SKM-1 treated with dmso at 0.1 percent for 144 hours (cell line): ENCODE measurements around the gene CNP.

Experiments used
- DNase-seq: peaks from one replicate; lab custom pipeline; 2025; ENCODE audit not compliant: unreplicated experiment; lab: John Stamatoyannopoulos, UW

Gene CNP

DNA sequence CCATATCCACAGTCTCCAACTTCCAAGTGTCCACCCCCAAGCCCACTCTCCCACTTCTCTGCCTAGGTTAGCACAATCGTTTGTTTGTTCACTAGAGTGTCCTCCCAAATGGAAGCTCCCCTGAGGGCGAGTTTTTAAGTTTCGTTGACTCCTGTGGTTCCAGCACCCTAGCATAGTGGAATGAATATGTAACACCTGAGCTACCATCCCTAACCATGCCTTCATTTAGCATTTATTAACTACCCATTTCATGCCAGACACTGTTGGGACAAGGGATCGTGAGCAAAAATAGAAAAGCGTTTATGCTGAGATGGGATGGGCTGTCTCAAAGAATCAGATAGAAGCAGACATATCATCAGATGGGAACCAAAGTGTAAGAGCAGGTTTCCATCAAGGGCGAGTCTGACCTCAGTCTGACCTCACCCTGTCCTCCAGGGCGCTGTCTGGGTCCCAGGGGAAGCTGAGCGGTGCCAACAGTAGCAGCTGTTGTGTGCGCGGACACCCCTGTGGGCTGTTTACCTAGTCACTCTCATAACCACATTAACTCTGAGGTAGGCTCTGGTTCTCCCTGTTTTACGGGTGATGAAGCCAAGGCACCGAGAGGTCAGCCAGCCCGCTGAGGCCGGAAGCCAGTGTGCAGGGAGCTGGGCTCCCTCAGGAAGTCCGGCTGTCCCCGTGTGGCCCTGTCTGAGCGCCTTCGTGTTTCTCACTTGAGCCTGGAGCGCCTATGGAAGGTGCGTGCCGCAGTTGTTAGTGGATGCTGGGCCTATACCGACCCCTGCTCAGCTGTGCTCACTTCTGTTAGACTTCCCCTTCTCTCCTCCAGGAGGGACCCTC is 6.2 kb downstream of the CNP start:
- DNase-seq, result no peak

DNA sequence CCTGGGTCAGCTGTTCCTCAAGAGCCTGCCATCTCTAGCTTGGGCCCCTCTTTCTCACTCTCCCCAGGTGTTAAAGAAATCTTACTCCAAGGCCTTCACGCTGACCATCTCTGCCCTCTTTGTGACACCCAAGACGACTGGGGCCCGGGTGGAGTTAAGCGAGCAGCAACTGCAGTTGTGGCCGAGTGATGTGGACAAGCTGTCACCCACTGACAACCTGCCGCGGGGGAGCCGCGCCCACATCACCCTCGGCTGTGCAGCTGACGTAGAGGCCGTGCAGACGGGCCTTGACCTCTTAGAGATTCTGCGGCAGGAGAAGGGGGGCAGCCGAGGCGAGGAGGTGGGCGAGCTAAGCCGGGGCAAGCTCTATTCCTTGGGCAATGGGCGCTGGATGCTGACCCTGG is 6.8 kb downstream of the CNP start:
- no peak for DNase-seq

DNA sequence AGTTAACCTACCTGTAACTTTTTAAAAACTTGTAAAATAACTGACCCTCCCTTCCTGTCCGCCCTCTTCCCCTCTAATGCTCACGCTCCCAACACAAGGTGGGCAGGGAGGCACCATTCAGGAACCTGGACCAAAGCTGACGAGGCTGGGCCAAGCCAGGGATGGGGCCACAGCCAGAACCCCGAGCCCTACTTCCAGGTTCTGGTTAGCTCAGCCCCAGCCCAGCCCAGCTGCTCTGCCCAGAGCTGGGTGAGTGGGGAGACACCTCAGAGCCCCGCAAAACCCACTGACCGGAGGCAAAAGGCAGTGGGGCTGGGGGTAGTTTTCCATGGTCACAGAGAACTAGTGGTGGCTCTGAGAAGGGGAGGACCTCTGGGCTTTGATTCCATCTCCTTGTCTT is 7.4 kb downstream of the CNP start:
- no peak for DNase-seq

DNA sequence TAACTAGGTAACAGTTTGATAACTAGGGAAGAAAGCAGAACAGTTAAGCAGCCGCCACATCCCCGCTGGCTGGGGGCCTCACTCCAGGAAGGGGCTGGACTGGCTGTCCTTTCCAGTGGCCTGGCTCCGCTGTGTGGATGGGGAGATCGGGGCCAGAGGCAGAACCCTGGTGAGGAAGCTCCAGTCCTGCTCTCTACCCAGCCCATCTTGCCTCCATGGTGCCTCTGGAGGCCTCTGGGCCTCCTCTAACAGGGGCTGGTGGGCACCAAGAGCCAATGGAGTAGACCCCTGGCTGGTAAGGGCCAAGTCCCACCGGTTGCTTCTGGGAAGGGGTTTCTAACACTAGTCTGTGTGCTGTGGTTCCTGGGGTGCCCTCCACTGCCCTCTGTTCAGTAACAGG is 8.1 kb downstream of the CNP start:
- no peak for DNase-seq

DNA sequence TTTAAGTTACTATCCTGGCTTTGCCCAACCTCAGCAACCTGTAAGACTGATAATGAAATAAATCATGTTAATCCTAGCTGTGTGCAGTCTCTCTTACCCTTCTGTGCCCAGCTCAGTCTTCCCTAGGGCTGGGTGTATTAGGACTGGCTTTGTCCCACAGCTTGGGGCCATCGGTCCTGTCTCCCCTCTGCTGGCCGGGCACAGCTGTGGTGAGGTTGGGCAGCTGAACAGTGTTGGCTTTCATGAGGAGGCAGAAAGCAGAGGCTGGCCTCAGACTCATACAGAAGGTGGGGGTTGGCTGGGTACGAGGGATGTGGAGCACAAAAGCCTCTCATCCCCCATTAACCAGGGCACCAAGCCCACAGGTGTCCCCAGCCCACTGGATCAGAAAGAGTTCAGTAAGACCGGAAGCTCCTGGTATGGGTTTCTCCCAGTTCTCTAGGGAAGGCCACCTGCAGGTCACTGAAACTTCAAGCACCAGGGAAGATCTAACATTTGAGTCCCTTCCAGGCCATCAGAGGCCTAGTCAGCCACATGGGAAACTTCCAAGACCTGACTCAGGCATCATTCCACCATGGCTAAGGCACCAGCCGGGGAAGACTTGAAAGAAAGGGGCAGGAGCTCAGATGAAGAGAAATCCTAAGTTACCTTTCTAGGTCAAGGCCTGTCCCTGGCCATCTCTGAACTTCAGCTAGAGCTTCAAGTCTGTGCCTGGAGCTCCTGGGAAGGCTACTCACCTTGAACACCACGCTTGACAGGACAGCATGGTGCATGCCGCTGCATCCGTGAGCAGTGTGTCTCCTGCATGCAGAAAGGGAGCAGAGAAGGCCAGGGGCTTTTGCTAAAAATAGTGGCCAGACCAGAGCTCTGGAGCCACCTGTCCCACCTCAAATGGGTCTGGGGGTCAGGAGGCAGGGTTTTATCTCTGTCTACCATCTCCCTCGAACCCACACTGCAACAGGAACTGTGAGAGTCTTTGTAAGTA is 8.8 kb downstream of the CNP start:
- DNase-seq, result no peak

DNA sequence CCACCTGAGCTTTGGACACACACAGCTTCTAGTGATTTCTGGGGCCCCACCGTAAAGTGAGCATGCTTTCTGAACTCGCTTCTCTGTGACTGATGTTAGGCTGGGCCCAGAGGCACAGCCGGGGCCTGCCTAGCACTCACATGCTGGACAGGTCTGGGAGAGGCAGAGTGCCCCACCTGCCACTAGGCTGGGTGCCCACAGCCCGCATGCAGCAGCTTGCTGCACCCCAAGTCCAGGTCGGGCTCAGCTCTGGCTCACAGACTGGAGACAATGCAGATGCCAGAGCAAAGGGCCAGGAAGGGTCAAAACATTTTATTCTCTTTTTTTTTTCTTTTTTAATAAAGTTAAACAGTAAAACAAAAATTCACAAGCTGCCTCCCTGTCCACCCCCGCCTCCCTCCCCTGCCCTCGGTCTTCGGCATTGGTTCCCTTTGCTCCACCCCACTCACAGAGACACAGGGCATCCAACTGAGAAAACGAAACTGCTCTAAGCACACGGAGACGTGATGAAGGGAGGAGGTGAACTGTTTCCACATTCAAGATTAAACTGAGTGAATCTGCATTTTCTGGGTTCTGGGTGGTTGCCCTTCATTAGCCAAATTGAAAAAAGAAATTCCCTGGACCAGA is 9.7 kb downstream of the CNP start:
- no peak for DNase-seq

DNA sequence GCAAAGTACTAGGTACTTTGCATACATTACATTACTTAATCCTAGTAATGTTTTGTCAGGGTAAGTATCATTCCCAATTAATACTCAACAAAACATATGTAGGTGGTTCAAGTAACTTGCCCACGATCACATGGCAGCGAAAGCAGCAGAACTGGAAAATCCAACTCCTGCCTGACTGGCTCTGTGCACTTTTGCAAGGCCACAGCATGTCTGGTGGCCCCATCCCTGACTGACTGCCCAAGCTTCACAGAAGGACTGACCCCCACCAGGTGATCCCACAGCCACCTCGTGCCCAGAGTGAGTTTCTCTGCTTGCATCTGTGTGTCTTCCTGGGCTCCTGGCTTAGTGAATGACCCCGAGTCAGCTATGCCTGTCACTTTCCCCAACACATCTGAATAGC is 11.4 kb downstream of the CNP start:
- DNase-seq, result no peak

DNA sequence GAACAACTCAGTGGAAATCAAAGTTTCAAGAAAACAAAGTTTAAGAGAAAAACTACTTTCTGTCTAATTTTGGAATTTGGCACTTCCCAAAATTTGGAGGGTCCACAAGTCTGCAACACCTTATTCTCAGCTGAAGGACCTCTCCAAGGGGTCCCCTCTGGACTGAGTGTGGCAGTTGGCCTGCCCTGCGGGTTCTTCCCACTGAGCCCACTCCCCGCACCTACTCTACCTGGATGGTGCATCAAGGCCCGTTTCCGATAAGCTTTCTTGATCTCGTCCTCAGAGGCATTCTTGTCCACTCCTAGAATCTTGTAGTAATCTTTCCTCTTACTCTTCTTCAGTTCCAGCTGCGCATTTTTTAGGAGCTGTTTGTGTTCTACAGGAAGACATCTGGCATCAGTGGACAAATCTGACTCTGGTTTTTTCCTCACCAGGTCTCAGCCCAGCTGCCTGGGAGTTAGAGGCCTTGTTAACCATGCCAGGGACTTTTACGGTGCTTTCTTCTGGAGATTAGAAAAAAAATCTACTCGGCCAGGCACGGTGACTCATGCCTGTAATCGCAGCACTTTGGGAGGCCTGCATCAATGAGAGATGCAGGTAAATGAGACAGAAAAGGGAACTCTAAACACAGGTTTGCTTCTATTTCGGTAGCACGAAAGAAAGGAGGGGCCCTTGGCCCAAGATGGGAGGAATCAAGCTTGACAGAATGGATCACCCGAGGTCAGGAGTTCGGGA is 15.6 kb downstream of the CNP start:
- no peak for DNase-seq

DNA sequence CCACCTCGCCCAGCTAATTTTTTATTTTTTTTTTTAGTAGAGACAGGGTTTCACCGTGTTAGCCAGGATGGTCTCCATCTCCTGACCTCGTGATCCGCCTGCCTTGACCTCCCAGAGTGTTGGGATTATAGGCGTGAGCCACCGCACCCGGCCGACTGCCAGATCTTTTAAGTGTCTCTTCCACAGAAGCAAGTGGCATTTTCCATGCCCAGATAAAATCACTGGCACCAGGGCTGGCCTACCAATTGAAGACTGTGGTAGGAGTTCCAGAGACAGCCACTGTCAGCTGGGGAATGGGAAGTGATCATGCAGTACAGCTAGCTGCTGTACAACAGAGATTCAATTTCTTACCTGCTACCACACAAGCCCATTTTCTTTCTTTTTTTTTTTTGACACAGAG is 17.9 kb downstream of the CNP start:
- DNase-seq, result no peak

DNA sequence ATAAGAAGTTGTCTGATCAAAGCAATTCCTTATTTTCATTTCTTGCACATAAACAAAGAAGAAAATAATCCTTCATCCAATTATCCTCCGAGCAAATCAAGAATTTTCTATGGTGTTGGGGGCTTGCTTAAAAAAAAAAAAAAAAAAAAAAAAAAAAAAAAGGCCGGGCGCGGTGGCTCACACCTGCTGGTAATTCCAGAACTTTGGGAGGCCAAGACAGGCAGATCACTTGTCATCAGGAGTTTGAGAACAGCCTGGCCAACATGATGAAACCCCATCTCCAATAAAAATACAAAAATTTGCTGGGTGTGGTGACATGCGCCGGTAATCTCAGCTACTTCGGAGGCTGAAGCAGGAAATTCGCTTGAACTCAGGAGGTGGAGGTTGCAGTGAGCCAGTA is 19.3 kb downstream of the CNP start:
- DNase-seq, result no peak

DNA sequence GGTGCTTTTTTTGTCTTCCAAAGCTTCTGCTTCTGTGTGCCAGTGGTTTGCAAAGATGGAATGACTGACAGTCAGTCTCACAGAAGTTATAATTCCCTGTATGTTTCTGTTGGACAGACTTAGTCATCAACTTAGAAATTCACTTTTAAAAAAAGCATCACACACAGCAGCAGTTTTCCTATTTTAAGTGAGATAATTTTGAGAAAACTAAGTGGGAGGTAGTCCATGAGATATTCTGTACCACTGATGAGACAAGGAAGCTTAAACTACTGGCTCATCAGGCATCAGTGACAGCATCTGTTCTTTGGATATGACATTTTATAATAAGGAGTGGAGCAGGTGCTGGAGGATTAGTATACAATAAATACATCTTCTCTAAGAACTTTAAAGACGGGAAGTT is 20.0 kb downstream of the CNP start:
- no peak for DNase-seq

DNA sequence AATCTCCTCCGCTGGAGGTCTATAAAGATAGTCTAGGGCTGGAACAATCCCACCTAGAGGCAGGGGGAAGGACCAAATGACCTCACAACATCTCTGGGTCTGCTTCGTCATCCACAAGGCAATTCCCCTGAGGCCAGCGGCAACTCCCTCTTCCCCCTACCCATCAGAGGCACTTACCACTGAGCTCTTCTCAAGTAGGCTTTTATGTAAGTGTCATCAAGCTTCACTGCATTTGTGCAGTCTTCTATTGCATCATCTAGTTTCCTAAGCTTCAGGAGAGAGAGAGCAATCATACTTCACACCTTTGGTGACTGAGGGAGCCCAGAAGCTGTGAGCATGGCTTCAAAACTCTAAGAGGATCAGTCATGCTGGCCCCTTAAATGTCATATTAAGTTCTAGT is 21.0 kb downstream of the CNP start:
- no peak for DNase-seq

DNA sequence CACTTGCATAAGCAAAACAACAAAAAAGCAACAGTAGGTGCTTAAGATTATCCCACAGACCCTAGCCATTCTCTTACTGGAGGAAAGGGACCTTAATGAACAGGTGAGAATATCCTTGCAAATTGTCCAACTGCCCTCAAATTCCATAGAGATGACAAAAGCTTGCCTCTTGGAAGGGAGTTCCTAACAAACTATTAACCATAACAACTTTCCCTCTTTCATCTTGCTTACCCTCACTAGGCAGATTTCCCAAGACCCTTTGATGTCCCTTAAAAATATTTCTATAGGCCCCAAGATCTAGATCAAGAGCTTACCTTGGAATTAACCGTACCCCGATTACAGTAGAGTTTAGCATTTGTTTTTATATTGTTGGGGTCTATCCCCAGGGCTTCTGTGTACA is 21.8 kb downstream of the CNP start:
- DNase-seq, result no peak

DNA sequence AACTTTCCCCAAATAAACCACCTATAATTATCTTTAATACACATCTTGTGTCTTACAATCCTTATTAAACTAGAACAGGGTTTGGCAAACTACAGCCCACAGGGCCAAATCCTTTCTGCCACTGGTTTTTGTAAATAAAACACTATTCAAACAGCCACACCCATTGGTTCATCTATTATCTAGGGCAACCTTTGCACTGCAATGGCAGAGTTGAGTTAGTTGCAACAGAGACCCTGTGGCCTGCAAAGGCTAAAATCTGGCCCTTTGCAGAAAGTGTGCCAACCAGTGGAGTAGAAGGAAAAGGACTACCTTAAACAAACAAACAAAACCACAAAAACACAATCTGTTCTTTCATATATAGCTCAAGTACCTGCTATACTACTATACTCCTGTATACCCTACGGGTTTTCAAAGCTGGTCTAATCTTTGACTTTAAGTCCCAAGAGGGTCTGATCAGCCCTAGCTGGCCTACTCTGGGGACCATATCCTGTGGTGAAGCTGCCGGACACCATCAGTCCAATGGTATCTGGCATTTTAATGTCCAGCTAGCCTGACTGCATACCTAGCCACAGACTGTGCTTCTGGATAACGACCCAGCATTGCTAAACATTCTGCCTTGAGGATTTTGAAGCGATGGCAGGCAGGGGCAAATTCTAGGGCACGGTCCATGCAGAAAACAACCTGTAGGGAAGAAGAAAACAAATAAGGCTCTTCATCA is 23.3 kb downstream of the CNP start:
- DNase-seq, result no peak

DNA sequence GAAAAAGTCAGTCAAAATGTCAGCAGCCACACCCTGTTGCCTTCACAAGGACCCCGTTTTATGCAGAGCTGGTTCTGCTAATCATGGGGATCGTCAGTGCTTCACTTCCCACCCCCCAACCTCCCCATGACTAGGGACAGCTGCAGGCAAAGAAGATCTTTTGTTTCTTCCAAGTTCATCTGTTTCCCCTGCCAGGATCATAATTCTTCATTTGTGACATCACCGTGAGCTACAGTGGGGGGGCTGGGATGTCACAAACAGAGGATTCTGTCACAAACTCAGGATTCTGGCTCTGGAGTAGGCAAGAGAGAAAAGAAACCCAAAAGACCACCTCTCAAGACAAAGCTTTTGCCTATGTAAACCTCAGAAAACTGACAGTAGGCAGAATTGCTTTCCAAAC is 26.0 kb downstream of the CNP start:
- no peak for DNase-seq

DNA sequence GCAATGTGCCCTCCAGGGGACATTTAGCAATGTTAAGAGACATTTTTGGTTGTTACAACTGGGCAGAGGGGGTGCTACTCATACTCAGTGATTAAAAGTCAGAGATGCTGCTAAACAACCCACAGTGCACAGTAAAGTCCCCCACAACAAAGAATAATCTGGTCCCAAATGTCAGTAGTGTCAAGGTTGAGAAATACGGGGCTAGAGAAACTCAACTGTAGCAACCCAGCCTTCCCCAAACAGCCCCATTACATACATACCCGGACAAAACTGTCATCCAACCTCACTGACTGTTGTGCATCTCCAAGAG is 30.2 kb downstream of the CNP start:
- DNase-seq, result no peak

DNA sequence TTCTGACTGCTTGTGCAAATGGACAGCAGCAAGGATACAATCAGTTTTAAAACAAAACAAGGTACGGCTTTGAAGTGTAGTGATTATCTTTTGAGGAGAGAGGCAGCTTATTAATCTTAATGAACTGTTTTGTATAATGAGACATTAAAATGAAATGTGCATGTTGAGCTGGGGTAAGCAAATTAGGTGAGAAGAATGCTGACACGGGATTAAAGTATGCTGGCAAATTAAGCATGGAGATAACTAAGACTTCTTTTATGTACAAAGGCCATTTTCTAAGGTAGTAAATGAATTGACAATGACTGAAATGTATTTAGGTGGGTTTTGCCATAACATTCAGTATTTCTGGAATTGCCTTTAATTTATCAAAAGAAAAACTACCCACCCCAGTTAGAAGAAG is 31.9 kb downstream of the CNP start:
- DNase-seq, result no peak

DNA sequence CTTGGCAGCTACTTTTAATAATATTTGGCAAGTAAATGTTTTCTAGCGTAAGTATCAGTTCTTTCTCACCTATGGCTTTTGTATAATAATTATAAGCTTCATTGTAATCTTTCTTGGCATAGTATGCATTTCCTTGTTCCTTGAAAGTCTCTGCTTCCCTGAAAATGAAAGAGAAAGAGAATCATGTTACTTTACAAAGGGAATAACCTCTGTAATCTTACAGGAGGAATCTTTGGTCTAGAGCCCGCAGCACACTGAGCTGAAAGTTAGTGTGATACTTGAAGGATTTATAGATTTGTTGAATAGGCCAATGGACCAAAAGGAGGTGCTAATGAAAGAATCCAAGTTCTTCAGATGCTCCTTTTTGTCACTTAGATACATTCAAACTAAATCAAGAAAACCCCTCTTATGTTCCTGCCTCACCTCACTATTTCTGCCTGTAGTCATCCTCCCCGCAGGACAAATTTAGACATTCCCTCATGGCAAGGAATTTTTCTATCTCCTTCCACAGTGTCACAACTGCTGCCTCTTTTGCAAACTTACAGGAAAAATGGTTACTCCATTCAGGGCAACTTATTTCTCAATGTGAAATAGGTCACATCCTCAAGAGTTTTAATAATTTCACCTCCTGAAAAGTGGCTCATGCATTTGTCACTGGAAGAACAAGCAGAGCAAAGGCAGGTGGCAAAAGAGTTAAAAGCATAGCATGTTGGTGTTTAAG is 34.0 kb downstream of the CNP start:
- DNase-seq, result no peak

DNA sequence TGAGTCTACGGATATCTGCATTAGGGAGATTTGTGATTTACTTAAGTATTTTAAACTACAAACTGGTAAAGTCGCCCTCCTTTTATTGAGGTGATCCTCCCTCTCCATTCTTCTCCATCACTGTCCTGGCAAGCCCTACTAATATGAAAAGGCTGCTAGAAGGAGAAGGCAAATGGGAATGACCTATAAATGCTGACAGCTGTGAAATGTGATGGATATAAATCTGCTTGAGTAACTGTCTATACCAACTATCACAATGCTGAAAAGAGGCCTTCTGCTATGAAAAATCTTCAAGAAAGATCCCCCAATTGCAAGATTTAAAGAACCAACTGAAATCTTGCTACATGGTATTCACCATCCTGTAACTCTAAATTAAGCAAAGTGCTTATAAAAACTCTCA is 35.1 kb downstream of the CNP start:
- no peak for DNase-seq
